ENCODE measurements around the gene ZNF524.
A peak's percentile ranks its signal among the peaks of the same experiment; 100 is the strongest.

ZNF524 gene

DNA sequence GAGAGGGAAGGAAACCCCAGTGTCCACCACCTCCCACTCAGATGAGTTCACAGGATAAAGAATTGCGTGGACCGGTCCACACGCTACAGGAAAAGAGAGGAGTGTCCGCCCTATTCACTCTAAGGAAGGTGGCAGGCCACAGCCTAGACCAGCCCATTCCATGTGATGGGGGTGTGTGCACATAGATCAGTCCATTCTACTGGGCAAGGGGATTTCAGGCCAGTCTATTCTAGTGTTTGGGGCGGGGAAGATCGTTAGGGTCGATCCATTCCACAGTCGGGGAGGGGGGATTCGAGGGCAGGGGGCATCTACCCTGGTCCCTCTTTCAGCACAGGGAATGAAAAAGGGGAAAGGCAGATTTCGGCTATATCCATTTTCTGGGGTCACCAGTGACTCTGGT is 8.5 kb upstream of the ZNF524 start:
- H3K4me1 ChIP-seq: peaks cover 18% of the 10 kb centered on the region
- no peak for TF ChIP-seq Cebpa-rat (IDR thresholded peaks at IDR 0.05)
- H3K27ac ChIP-seq: no peak overlapping the region
- H3K9ac ChIP-seq: no peak overlapping the region
- no peaks in the 10 kb centered on the region for H3K27me3 ChIP-seq
- no peak overlapping the region for H3K4me2 ChIP-seq
- H3K9me3 ChIP-seq: peaks cover 14% of the 10 kb centered on the region; the same call in 1 of the 2 replicates
- H3K36me3 ChIP-seq: peaks cover 54% of the 10 kb centered on the region
- H3K4me3 ChIP-seq: no peak overlapping the region
- H4K20me1 ChIP-seq: no peaks in the 10 kb centered on the region

DNA sequence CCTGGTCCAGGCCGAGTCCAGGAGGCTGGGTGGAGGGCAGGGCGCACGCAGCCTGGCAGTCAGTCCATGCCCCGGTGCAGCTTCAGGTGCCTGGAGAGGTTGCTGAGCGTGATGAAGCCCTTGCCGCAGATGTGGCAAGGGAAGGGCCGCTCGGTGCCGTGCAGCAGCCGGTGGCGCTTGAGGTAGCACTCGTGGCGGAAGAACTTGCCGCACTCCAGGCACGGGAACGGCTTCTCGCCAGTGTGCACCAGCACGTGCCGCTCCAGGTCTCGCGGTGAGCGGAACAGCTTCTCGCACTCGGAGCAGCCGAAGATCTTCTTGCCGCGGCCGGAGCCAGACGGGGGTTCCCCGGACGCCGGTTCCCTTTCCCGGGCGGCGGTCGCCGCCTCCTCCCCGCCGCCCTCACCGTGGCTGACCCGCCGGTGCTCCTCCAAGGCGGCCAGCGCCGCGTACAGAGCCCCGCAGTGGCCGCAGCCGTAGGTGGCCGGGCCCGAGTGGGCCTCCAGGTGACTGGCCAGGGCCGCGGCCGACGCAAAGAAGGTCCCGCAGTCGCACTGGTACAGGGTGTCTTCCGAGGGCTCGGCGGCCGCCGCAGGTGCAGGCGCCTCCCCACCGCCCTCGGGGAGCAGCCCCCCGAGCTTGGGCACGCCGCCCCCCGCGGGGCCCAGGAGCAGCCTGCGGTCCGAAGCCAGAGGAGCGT is 7.5 kb upstream of the ZNF524 start:
- Histone ChIP-seq H4K20me1 (no peaks in the 10 kb centered on the region), H3K9me3 (peaks cover 14% of the 10 kb centered on the region; the same call in 1 of the 2 replicates), H3K4me1 (peaks cover 9% of the 10 kb centered on the region), H3K27ac (no peak overlapping the region), H3K4me3 (no peak overlapping the region), H3K9ac (no peak overlapping the region), H3K27me3 (no peaks in the 10 kb centered on the region), H3K36me3 (peaks cover 63% of the 10 kb centered on the region), H3K4me2 (no peak overlapping the region)
- TF ChIP-seq Cebpa-rat (IDR thresholded peaks at IDR 0.05): no peak

DNA sequence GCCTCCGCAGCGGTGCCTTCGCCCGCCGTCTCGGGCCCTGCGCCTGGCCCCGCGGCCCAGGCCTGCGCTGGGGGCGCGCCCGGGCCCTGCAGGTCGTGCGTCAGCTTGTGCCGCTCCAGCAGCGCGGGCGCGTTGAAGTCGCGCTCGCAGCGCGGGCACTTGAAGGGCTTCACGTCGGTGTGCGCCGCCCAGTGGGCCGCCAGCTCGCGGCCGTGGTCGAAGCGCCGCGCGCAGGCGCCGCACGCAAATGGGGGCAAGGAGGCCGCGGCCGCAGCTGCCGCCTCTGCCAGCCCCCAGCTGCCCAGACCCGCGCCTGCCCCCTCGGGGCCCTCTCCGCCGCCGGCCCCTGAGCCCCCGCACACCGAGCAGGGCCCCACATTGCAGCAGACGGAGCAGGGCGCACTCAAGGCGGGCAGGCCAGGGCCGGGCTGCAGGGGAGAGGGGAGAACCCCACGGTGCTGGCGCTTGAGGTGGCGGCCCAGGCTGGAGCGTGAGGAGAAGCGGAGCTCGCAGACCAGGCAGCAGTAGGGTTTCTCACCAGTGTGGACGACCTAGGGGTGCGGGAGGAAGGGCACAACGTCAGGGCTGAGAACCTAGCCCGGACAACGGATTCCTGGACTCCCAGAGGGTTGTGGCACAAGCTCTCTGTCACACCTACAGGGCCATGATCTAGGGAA is 6.9 kb upstream of the ZNF524 start:
- Histone ChIP-seq H3K27ac (no peak overlapping the region), H3K9ac (no peak overlapping the region), H3K4me1 (peaks cover 6% of the 10 kb centered on the region), H4K20me1 (no peaks in the 10 kb centered on the region), H3K27me3 (no peaks in the 10 kb centered on the region), H3K4me3 (no peak overlapping the region), H3K4me2 (no peak overlapping the region), H3K9me3 (peaks cover 14% of the 10 kb centered on the region; the same call in 1 of the 2 replicates), H3K36me3 (peaks cover 70% of the 10 kb centered on the region)
- no peak for TF ChIP-seq Cebpa-rat (IDR thresholded peaks at IDR 0.05)

DNA sequence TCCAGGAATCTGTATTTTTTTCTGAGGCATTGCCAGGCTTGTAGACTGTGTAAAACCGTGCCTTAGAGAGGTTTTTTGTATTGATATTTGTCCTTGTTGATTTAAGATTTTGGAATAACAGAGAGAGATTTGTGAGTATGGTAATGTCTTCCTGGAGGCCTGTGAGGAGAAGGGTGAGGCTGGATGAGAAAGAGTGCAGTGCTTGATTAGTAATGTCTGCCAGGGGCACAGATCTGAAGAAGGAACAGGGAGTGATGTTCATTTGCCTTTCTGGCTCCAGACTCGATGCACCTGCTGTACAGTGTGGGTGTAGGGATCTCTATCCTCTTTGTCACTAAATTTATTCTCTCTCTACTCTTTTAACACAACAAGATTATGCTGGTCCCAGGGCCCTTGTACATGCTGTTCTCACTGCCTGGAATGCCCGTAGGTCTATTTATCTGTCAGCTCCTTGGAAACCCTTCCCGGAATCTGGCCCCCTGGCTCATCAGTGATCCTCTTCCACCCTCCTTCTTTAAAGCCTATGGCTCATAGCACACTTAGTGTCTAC is 5.0 kb upstream of the ZNF524 start:
- H3K9ac ChIP-seq: no peak overlapping the region
- no peaks in the 10 kb centered on the region for H4K20me1 ChIP-seq
- H3K4me2 ChIP-seq: no peak overlapping the region
- peaks cover 70% of the 10 kb centered on the region for H3K36me3 ChIP-seq
- H3K4me3 ChIP-seq: no peak overlapping the region
- H3K9me3 ChIP-seq: peaks cover 14% of the 10 kb centered on the region; the same call in 1 of the 2 replicates
- TF ChIP-seq Cebpa-rat (IDR thresholded peaks at IDR 0.05): no peak
- peaks cover 9% of the 10 kb centered on the region for H3K4me1 ChIP-seq
- H3K27ac ChIP-seq: no peak overlapping the region
- H3K27me3 ChIP-seq: no peaks in the 10 kb centered on the region

DNA sequence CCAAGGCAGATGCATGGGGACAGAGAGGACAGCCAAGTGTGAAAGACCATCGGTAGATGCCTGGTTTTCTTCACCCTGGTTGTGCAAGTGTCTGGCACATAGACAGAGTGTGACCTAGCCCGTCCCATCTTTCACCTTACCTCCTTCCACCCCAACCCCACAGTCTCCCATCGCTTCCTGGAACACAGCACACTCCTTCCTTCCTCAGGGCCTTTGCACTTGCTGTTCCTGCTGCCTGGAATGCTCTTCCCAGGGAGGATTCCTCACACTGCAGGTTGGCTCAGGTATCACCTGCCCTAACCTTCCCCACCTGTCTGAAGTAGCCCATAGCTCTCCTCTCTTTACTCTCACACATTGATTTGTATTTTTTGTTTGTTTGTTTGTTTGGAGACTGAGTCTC is 3.8 kb upstream of the ZNF524 start:
- no peaks in the 10 kb centered on the region for H4K20me1 ChIP-seq
- no peak overlapping the region for H3K4me2 ChIP-seq
- no peaks in the 10 kb centered on the region for H3K27me3 ChIP-seq
- H3K4me1 ChIP-seq: peaks cover 16% of the 10 kb centered on the region
- no peak overlapping the region for H3K27ac ChIP-seq
- peaks cover 67% of the 10 kb centered on the region for H3K36me3 ChIP-seq
- TF ChIP-seq Cebpa-rat (IDR thresholded peaks at IDR 0.05): no peak
- peaks cover 14% of the 10 kb centered on the region; the same call in 1 of the 2 replicates for H3K9me3 ChIP-seq
- no peak overlapping the region for H3K4me3 ChIP-seq
- no peak overlapping the region for H3K9ac ChIP-seq

DNA sequence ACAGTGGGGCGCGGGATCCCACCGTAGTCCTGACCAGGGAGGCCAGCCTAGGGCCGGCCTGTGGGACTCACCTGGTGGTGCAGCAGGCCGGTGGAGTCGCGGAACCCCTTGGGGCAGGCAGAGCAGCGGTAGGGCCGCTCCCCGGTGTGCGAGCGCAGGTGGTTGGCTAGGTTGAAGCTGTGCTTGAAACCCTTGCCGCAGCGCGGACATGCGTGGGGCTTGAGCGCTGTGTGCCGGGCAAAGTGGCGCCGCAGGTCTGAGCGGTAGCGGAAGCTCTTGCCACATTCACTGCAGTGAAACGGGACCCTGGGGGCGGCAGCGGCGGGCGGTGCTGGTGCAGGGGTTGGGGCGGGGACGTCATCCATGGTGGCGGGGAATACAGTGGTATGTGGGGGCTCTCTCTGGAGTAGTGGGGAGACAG is 2.6 kb upstream of the ZNF524 start:
- H3K4me3 ChIP-seq: no peak overlapping the region
- H3K27me3 ChIP-seq: no peaks in the 10 kb centered on the region
- no peak for TF ChIP-seq Cebpa-rat (IDR thresholded peaks at IDR 0.05)
- H3K9ac ChIP-seq: no peak overlapping the region
- H3K4me1 ChIP-seq: peaks cover 21% of the 10 kb centered on the region
- H3K4me2 ChIP-seq: no peak overlapping the region
- peaks cover 14% of the 10 kb centered on the region; the same call in 1 of the 2 replicates for H3K9me3 ChIP-seq
- H4K20me1 ChIP-seq: no peaks in the 10 kb centered on the region
- peaks cover 62% of the 10 kb centered on the region for H3K36me3 ChIP-seq
- H3K27ac ChIP-seq: no peak overlapping the region

DNA sequence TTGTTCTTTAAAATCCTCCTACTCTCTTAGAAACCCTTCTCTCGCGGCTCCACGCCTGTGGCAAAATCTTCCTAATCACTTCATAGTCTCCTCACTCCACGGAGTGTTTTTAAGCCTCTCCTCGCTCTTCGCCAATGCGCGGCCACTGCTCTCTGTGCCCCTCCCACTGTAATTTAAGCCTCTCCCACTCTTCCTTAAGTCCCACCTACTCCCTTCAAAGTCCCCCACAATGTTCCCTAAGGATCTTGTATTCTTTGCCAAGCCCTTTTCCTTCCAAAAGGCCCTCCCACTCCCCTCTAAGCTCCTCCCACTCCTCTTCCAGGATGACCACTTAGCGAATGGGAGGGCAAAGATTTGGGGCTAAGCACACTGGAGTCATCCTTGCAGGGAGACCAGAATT is 2.1 kb upstream of the ZNF524 start:
- peak overlapping the region; percentile 58; the same call in 1 of the 2 replicates for H3K4me2 ChIP-seq
- no peak overlapping the region for H3K9ac ChIP-seq
- no peak overlapping the region for H3K27ac ChIP-seq

DNA sequence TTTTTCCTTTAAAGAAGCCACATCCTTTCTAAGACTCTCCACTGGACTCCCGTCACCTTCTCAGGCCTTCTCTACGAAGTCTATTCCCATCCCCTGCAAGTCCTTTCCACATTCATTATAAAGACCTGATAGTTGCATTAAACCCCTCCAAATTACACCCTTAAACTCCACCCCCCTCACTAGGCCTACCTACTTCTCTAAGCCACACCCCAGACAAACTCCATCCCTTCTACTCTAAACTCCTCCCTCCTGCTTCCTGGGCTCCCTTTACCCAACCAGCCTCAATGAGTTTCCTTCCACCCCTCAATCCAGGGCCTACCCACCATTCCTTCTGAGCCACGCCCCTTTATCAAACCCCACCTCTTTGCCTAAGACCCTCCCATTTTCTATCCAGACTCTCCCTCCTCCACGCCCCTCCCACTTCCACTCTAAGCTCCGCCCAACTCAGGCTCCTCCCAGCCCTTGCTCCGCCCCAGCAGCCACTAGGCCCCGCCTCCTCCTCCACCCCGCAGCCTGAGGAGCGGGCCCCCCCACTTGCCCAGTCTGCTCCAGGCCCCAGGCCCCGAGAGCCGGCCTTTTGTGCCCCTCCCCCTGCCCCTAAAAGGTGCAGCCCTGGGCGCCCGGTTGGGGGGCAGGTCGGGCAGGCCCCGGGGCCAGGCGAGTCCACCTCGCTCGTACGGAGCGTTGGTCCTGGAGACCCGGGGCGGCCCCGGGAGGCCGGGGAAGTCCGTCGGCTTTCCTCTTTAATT is 1.2 kb upstream of the ZNF524 start:
- peaks cover 57% of the 10 kb centered on the region for H3K36me3 ChIP-seq
- peak overlapping the region; percentile 94 for H3K9ac ChIP-seq
- no peak for TF ChIP-seq Cebpa-rat (IDR thresholded peaks at IDR 0.05)
- peaks cover 14% of the 10 kb centered on the region; the same call in 1 of the 2 replicates for H3K9me3 ChIP-seq
- H3K27me3 ChIP-seq: no peaks in the 10 kb centered on the region
- peak overlapping the region; percentile 97 for H3K27ac ChIP-seq
- peak overlapping the region; percentile 65 for H3K4me2 ChIP-seq
- H3K4me3 ChIP-seq: peak overlapping the region; percentile 72
- H3K4me1 ChIP-seq: peaks cover 23% of the 10 kb centered on the region
- H4K20me1 ChIP-seq: no peaks in the 10 kb centered on the region

More for the DNA sequence above, 2.1 kb upstream of the ZNF524 start:
- no peak for TF ChIP-seq Cebpa-rat (IDR thresholded peaks at IDR 0.05)
- Histone ChIP-seq H3K9me3 (peaks cover 14% of the 10 kb centered on the region; the same call in 1 of the 2 replicates), H3K4me1 (peaks cover 21% of the 10 kb centered on the region), H3K36me3 (peaks cover 62% of the 10 kb centered on the region), H3K27me3 (no peaks in the 10 kb centered on the region), H4K20me1 (no peaks in the 10 kb centered on the region), H3K4me3 (no peak overlapping the region)

DNA sequence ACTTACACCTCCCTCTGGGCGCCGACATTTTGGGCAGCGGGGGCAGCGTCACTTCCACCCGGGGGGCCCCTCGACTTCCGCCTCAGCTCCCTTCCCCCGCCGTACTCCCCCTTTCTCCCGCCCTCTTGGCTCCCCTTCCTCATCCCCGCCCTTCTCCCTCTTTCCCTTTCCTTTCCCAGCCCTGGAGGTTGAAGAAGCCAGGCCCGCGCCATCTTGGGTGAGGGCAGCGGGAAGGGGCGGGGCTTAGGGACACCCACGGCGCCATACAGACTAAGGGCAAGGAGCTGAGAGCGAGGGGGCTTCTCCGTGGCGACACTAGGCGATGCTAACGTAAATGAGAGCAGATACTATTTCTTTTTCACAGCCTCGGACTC is 633 bp upstream of the ZNF524 start, which contains the start of gene FIZ1:
TSS of gene FIZ1 (minus strand) at position 50 of the 374 bp plus-strand sequence. CDS start 1,652 bp downstream, outside the sequence.
- Histone ChIP-seq H4K20me1 (no peaks in the 10 kb centered on the region), H3K4me3 (peak within 1 kb of the TSS; percentile 72), H3K4me1 (peaks cover 29% of the 10 kb centered on the region), H3K4me2 (peak within 1 kb of the TSS; percentile 90), H3K27me3 (no peaks in the 10 kb centered on the region), H3K27ac (peak within 1 kb of the TSS; percentile 97), H3K9ac (peak within 1 kb of the TSS; percentile 94), H3K9me3 (peaks cover 14% of the 10 kb centered on the region; the same call in 1 of the 2 replicates), H3K36me3 (peaks cover 53% of the 10 kb centered on the region)
- TF ChIP-seq Cebpa-rat (IDR thresholded peaks at IDR 0.05): no peak
